HG03575 (cell line): Measurements from ENCODE around the gene CTIF.

Source experiments
- ATAC-seq: cut with Tn5 transposase; IDR thresholded peaks from one replicate; pipeline ENCODE4 v1.9.1; 2021; ENCODE audit not compliant: unreplicated experiment, insufficient number of reproducible peaks, low FRiP score; ENCODE audit errors: extremely low read depth

Gene CTIF

DNA sequence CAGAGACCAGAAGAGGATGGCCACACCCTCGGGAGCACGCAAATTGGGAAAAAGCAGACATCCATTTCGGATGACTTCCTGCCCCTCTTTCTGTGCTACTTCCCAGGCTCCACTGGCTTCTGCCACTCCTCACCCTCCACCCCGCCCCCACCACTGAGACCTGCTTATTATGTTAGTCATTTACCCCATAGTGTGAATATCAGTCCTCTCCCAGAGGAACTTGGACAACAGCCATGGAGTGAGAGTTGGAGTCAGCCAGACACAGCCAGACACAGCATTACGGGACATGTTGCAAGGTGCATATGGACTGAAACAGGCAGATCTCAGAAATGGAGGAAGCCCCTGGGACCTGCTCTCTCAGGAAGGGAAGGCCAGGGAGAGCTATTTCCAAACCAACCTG lies 51.8 kb downstream of the CTIF start:
- no peak for ATAC-seq

DNA sequence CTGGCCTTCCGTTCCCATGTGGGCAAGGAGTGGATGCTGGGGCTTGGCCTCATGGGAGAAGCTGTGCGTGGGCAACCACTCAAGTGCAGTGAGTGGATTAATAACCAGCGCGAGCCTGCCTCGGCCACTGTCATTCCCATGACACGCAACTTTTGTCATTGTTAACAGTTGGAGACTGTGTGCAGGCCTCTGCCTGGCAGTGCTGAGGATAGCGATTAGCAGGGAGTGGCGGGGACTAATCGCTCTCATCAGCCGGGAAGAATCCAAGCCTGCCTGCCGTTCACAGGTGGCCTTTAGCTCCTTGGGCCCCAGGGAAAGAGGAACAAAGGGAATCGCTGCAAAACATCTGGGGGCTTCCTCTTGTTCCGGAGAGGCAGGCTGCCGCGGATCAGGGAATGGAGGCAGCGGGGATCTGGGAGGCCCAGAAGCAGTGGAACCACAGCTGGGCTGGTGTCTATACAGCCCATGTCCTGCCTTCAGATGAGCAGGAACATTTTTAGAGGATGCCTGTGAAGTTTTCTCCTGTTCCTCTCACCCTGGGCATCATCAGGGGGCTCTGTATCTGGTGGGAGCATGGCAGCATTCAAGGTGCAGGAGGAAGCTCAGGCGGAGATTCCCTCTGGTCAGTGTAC lies 53.8 kb downstream of the CTIF start:
- no peak for ATAC-seq

DNA sequence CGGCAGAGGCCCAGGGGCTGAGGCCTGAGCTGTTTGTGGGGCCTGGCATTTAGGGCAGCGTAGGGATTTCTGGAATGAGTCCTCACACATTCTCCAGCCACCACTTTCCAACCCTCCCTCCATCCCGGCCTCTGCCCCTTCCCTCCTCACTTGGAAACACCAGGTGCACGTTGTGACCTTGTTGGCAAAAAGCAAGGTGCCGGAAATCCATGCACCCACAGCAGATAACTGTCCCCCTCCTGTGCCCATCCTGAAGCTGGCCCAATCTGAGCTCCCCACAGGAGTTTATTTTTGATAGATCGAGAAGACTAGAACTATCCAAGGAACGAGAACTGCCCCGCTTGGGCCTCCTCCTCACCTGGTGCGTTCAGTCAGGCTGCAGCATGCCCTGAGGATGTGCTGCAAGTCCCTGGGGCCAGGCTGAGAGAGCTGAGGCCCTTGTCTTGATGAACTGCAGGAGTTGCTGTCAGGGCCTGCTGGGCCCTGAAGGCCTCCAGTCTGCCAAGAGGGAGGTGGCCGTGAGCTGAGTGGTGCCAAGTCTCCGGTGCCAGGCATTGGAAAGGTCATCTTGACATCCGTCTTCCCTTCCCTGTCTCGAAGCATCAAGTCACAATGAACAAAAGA lies 55.8 kb downstream of the CTIF start:
- no peak for ATAC-seq

DNA sequence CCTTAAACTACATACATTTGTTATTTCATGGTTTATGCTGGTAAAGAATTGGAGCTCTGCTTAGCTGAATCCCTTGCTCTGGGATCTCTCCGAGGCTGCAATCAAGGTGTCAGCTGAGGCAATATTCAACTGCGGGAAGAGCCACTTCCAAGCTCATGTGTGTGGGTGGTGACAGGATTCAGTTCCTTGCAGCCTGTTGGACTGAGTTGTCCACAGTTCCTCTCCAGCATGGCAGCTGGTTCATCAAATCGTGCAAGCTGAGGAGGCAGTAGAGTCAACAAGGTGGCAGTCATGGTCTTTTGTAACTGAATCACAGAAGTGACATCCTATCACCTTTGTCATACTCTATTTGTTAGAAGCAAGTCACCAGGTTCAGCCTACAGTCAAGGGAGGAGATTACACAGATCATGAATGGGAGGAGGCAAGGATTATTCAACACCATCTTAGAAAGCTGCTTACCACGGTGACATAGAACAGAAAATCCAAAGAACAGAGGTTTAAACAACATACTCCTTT lies 56.9 kb downstream of the CTIF start:
- ATAC-seq = no peak

DNA sequence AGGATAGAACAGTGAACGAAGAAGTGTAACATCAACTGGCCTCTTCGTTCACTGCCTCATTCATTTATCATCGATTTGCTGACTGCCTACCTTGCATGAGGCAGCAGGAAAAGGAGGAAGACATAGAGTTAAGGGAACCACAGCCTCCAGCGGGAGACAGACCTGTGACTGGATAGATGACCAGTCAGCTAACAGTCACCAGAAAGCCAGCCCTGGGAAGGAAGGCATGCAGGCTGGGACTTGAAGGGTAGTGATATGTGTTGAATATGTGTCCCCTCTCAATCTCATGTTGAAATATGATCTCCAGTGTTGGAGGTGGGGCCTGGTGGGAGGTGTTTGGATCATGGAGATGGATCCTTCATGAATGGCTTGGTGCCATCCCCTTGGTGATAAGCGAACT lies 58.3 kb downstream of the CTIF start:
- ATAC-seq = no peak

DNA sequence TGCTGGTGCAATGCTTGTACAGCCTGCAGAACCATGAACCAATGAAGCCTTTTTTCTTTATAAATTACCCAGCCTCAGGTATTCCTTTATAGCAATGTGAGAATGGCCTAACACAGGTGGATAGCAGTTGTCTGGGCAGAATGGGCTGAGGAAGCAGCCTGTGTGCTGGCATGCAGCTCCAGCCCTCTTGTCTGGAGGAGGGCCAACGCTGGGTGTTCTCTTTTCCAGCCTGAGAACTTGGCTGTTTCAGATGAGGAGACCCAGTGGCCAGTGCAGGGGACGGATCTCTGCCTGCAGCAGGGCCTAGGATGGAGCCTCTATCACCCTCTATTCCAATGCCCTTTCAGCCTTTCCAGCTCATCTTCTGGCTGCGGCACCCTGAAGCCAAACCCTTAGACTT lies 58.8 kb downstream of the CTIF start:
- no peak for ATAC-seq

DNA sequence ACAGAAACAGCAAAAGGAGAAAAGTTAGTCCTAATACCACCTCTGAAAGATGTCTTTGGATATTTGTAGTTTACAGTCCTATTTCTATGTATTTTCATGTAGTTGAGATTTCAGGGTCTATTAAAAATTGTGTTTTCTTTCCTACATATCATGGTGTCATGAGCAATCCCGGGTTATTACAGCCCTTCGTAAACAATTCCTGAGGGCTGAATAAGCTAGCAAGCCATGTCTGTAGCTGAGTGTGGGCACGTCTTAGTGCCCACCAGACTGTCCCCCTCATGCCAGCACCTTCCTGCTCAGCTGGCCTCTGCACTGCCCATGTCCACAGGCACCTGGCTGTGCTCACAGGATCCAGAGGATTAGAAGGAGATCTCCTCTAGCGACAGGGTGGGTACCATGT lies 60.6 kb downstream of the CTIF start:
- ATAC-seq = no peak

DNA sequence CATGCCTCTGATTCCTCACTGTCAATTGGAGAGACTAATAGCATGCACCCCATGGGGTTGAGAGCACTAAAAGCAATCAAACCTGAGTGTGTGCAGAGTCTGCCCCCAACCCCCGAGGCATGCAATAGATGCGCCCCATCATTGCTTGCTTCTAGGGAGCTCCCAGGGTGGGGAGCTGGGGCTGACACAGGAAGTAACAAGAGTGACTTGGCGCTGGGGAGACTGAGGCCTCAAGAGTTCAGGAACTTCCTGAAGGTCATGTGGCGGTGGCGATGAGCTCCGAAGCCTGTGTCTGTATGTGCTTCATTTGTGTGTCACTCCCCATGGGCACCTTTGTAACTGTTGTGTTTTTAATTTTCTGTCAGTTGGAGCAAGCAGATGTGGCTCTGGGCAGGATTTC lies 61.2 kb downstream of the CTIF start:
- no peak for ATAC-seq

DNA sequence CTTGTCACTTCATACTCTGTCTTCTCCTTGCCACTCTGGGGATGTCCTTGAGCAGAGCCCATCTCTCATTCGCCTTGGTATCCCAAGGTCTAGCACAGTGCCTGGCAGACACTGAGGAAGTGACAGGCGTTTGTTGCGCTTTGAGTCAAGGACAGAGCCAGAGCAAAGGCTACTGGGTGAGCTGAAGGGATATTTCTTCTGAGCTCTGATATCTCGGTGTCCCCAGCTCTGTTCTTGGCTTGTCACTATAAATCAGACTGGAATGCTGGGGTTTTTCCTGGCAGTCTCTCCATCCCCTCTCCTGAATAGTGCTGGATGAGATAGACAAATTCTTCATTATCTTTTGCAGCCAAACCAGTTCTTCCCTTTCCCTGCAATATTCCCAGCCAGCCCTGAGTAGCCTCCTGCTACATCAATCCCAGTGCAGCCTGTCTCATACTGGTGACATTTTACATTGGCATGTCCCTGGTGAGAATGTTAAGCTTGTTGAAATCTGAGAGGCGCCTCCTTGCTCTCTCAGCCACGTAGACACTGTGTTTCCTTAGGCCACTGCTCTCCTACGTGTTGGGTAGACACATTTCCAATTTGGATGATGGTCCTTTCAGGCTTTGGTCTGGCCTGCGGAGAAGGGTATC lies 61.7 kb downstream of the CTIF start:
- no peak for ATAC-seq

DNA sequence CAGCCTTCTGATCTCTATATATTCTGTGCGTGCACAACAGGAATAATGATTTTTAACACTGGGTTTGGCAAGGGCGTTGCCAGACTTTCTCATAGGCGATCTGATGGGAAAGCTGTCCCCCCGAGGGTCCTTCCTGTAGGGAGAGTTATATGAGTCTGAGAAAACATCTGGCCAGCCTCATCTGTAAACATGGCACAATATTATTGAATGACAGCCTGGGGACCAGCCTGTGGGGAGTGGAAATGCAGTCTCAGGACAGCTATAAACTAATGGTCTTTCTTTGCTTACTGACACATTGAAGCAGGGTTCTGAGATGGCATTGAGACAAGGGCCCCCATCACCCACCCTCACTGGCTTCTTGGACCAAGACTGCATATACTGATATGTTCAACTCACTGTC lies 62.5 kb downstream of the CTIF start:
- ATAC-seq = no peak

DNA sequence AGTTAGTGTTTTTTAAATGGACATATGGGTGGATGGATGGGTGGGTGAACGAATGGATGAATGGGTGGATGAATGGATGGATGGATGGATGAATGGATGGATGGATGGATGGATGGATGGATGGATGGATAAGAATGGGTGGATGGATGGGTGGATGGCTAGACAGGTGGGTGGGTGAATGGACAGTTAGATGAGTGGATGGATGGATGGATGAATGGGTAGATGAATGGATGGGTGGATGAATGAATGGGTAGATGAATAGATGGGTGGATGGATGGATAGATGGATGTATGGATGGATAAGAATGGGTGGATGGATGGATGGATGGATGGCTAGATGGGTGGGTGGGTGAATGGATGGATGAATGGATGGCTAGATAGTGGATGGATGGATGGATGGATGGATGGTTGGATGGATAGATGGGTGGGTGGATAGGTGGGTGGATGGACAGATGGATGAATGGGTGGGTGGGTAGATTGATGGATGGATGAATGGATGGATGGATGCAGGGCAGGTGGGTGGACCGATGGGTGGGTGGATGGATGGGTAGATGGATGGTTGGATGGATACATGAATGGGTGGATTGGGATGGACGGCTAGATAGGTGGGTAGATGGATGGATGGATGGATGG lies 64.0 kb downstream of the CTIF start:
- ATAC-seq = no peak

DNA sequence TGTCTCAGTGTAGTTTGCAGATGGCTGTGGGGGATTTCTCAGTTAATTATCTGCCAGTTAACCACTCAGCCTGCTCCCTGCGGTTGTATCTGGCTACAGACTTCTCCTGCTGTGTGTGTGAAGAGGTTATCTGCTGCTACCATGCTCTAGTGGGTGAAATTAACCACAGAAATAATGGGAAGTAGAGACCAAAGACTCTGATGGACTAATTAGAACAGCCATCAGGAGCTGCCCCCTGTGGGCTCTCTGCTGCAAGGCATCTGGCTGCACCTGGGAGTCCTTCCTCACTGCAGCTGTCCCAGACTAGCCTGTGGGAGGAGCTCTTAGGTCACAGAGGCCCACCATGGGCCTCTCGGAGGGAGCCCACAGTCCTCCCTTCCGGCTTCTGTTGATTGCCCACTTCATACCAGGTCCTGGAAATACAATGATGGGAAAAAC lies 66.6 kb downstream of the CTIF start:
- ATAC-seq = no peak

DNA sequence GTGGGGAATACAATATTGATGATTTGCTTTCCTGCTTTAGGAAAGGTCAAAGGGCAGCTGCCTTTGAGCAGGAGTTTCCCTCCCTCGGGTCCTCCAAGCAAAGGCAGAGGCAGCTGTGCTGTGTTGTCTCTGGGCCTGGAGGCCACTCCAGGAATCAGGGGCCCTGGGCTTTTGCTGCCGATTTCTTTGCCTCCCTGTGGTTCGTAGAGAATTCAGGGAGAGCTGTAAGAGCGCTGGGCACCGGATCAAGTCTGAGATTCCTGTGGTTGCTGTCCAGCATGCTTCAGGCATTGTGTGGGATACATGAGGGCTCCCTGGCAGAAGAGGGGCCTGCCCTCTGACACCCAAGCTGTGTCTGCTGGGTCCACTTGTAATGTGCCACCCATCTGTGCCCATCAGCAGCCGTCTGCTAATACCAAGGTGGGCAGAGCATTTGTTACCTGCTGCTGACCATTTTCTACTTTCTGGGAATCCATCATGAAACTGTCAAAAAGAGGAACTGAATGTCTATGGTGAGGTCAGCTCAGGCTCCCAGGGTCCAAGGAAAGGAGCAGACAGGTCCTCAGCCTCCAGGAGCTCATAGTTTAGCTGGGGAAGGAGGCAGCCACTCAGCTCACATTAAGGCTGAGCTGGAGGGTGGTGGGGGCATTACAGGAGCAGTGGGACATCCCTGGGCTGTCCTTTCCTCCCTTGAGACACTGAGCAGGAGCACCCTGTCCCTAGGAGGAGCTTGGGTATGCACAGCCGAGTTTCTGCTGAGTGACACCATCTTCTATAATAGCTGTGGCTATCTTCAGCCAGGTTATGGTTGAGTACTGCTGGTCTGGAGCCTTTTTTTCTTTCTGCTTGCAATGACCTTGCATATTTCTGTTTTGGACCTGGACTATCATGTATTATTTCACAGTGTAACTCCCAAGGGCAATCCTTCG lies 68.5 kb downstream of the CTIF start:
- ATAC-seq = no peak

DNA sequence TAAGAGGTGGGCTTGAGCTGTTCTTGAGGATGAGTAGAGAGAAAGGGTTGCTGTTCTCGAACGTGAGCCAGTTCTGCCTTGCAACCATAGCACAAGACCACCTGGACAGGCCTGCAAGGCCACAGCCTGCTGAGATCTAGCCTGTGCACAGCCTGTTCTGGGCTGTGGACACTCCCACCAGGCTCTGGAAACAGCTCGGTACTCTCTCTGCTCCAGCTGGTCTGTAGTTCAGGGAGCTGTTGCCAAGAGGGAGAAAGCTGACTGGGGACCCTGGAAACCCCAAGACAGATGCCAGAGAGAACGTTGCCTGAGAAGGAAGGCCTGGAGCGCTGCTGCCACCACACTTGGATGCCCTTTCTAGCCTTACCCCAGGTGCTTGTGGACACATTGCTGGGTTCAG lies 69.8 kb downstream of the CTIF start:
- ATAC-seq = no peak

DNA sequence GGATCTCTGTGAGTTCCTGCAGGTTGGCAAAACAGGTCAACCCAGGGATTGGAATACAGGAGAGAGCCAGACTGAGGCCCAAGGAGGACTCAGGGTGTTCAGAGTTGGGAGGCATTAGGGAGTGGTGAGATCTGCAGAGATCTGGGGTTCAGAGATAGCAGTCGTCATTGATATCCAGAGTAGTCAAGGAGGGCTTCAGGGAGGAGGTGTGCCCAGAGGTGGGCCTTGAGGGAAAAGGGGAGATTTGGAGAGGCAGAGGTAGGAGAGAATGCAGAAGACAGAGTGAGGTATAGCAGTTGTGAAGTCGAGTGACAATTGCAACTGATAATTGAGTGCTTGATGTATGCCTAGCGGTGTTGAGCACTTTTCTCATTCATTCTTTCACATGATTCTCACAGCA lies 70.3 kb downstream of the CTIF start:
- ATAC-seq = no peak

DNA sequence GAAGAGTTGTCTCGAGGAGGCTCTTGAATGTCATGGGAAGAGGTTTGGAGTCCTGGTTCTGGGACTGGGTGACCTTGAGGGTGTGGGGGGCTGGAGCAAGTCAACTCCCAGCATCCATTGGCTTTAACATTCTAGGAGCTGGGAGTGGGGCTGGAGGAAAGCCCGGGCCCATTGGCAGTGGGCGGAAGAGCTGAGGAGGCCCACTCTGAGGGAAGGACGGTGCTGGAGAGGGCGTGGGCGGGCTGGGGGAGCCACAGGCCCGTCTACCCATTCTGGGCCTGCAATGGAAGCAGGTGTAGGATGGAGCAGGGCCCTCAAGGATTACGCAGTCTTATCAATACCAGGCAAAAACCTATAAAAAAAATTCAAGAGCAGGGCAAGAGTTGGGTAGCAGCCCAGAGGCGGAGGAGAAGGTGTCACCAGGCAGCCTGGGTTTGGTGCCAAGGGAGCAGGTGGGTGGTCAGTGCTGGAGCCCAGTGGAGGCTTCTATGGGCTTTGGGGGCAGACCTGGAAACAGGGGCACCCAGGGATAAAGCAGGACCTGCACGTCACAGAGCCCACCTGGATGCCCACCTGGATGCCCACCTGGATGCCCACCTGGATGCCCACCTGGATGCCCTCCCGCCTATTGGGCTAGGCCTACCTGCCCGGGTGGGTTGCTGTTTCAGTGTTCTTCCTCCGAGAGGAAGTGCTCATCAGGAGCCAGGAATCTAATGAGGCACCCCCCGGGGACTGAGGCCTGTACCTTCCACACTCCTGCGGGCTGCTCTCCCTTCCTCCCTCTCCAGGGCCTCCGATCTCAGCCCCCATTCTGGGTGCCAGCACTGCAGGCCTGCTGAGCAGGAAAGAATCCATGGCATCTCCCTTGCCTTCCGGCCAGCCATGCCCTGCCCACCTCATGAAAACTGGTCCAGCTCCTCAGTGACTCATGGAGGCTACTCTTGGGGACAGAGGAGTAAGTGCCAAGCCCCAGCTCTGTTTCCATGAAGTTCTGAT lies 71.3 kb downstream of the CTIF start:
- no peak for ATAC-seq

DNA sequence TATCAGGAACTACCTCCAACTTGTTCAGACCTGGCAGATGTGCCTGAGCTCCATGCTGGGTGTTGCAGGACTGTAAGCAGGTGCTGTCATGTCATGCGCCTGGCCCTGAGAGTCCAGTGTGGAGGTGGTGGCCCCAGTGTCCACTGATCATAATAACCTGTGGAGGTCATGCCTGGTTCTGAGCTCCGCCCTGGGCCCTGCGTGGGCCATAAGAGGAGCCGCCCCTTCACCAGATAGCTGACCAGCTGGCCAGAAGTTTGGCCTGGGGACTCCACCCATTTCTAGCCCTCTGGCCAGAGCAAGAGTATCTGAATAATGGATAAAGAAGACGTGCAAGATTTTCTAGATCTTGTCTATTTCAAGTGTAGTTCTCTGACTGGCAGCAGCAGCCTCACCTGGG lies 72.4 kb downstream of the CTIF start:
- ATAC-seq = no peak
